Measurements from ENCODE around the gene DHDDS.
"Not testable (repeated sequence)": the region's sequence is repeated elsewhere in the genome, so short reads cannot be mapped to it uniquely, and the experiment has no call there.

Gene DHDDS

DNA sequence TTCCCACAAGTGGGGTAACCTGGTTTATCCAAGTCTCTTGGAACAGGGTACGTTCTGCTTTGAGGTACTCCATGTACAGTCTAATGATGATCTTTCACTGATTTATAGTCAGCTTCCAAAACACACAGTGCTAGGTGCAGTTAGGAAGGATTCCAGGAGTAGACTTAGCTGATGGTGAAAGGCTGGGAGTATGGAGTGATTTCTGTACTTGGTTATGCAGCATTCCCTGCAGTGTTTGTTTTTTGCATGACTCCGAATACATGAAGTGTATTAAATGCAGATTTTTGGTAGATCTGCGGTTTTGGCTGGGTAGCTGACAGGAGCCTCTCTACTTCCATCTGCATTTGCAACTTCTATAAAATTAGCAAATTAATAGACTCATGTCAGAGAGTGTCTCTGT, 43.9 kb downstream of the DHDDS start:
- DNase-seq (ENCODE audit: low read depth) = no peak

DNA sequence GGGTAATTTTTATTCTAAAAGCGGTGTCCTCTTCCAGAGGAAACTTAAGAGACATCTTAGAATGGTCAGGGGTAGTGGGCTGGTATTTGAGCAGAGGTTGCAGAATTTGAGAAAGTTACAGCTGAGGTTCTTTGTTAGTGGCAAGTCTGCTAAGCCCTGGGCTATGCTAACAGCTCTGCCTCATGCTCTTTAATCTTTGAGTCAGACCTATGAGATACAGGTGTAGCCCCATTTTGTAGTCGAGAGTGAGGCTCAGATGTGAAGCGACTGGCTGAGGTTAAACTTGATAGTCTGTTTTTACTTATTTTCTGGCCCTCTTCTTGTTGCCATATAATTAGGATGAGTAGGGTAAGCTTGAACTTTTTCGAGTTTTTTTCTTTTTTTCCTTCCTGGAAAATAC, 44.8 kb downstream of the DHDDS start:
- no peak for DNase-seq (ENCODE audit: low read depth)

DNA sequence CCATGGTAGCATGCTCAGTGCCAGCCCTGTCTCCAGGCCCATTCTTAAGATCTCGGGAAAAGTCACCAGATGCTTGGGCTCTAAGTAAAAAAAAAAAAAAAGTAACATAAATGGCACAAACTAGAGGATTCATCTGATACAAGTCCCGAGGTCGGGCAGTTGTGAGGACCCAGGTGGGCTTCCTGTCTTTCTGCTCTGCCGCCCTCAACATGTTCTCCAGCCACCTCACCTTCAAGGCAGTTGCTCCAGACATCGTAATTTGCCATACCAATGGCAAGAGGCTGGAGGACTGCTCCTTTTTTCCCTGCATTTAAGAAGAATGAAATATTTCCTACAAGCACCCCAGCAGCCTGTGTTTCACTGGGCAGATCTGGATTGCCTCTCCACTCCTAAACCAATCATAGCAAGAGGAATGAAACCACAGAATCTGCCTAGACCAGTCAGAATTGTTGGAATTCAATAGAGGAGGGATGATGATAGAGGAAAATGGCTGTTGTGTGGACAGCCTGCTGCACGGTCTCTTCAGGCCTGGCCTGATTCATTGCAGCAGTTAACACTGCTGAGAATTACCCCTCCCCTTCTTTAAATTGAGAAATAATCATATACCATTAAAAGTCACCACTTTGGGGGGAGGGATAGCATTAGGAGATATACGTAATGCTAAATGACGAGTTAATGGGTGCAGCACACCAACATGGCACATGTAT, 45.5 kb downstream of the DHDDS start:
- no peak for DNase-seq (ENCODE audit: low read depth)

DNA sequence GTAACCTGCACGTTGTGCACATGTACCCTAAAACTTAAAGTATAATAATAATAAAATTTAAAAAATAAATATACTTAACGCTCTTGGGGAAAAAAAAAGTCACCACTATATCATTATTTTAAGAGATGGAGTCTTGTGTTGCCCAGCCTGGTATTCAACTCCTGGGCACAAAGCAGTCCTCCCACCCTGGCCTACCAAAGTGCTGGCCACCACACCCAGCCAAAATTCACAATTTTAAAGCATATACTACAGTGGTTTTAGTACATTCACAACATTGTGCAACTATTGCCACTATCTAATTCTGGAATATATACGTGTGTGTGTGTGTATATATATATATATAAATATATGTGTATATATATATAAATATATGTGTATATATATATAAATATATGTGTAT, 46.0 kb downstream of the DHDDS start:
- no peak for DNase-seq (ENCODE audit: low read depth)

DNA sequence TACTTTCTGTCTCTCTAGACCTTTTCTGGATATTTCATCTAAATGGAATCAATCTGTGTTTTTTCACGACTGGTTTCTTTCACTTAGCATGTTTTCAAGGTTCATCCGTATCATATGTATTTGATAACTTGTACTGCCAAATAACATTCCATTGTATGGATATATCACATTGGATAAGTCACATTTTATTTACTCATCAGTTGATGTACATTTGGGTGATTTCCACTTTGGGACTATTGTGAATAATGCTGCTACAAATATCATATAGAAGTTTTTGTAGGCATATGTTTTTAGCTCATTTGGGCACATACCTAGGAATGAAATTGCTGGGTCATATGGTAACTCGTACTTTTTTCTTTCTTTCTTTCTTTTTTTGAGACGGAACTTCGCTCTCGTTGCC, 46.9 kb downstream of the DHDDS start:
- DNase-seq (ENCODE audit: low read depth) = no peak

DNA sequence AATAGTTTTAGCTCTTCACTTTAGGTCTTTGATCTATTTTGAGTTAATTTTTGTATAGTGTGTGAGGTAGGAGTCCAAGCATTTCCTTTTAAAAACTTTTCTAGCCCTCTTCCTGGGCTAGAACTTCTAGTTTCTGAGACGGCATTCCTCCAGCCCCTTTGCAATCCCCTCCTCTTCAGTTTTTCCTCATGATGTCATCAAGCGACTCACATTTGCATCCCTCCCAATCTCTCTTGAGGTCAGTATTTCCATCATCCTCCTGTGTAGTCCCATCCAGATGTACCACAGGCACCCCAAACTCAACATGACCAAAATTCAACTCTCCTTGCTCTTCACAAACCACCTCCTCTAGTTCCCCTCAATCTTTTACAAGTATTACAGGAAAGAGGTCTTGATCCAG, 50.8 kb downstream of the DHDDS start:
- DNase-seq (ENCODE audit: low read depth) = no peak

DNA sequence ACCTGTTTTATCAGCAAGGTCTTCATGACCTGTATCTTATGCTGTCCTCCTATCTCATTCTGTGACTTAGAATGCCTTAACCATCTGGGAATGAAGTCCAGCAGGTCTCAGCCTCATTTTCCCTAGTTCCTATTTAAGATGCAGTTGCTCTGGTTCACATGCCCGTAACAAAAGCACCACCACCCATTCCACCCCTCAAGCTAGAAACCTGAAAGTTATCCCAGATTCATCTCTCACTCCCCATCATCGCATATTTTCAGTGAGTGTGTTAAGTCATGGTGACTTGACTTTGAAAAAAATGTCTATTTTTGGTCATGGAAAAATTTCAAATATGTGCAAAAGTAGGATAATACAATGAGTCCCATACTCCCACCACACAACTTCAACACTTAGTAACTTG, 51.9 kb downstream of the DHDDS start:
- no peak for DNase-seq (ENCODE audit: low read depth)

DNA sequence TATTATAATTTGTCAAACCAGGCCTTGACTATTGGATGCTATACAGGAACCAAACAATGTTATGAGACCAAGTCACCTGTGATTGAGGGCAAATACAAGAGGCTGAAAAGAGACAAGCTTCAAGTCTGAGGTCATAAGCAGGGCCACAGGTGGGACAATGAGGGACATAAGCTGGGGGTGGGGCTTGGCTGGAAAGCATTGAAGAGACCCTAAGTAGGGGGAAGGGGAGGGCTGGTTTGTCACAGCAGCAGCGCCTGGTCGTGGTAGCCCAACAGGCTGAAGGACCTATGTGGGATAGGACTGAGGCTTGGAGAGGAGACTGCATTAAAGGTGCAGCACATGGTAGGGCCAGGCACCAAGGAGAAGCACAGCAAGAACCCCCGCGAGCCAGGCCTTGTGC, 58.0 kb downstream of the DHDDS start:
- no peak for DNase-seq (ENCODE audit: low read depth)

DNA sequence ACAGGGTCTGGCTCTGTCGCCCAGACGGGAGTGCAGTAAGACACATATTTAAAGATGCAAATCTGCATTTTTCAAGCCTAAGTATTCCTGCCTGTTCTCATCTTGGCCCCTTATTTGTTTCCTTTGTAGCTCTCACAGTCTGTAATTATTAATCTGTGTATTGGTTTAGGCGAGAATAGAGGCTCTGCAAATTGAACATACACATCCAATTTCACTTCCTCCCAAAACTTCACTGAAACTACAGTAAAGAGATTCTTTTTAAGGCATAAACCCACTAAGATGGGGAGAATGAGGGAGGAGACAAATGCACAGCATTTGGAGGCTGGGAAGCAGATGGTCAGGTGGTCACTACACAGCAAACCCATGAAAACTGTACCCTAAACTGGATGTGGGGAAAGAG, 61.1 kb downstream of the DHDDS start:
- DNase-seq (ENCODE audit: low read depth) = no peak

DNA sequence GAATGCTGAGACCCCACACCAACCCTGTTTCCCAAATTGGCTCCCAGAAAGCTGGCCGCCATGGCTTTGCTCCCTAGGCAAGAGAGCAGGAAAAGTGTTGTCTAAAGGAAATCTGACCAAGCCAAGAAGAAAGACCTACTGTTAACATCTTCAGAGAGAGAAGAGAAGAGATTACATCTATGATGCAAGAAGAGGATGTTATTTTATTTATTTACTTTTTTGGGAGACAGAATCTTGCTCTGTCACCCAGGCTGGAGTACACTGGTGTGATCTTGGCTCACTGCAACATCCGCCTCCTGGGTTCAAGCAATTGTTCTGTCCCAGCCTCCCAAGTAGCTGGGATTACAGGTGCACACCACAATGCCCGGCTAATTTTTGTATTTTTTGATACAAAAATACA, 61.8 kb downstream of the DHDDS start:
- no peak for DNase-seq (ENCODE audit: low read depth)

DNA sequence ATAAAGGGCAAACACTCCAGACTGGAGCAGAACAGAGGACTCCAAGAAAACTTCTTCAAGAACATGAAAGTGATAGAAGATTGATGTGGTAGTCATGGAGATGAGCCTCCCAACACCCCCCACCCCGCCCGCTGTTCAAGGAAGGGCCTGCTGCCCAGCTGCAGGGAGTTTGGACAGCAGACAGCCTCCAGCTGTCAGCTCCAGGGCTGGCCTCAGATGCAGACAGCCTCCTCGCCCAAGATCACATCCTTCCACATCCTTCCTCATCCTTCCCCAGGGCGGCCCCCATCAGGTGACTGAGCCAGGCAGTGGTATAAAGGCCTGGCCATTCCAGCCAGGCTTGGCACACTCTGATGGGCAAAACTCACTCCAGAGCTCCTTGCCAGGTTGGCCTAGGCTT, 64.7 kb downstream of the DHDDS start:
- no peak for DNase-seq (ENCODE audit: low read depth)

DNA sequence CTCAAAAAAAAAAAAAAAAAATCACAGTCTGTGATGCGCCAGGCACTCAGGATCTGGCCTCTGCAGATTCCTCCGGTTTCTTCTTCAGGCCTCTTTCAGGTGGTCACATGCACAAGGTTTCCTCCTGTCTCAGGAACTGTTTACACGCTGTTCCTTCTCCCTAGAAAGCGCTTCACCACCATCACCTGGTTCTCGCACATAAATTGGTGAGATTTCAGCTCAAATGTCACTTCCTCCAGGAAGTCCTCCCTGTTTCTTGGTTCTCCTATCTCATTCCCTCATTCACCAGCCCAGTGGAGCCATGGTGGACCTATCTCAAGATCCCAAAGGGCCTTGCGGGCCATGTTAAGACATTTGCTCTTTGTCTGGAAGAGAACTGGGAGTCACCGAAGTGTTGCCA, 66.8 kb downstream of the DHDDS start:
- no peak for DNase-seq (ENCODE audit: low read depth)

DNA sequence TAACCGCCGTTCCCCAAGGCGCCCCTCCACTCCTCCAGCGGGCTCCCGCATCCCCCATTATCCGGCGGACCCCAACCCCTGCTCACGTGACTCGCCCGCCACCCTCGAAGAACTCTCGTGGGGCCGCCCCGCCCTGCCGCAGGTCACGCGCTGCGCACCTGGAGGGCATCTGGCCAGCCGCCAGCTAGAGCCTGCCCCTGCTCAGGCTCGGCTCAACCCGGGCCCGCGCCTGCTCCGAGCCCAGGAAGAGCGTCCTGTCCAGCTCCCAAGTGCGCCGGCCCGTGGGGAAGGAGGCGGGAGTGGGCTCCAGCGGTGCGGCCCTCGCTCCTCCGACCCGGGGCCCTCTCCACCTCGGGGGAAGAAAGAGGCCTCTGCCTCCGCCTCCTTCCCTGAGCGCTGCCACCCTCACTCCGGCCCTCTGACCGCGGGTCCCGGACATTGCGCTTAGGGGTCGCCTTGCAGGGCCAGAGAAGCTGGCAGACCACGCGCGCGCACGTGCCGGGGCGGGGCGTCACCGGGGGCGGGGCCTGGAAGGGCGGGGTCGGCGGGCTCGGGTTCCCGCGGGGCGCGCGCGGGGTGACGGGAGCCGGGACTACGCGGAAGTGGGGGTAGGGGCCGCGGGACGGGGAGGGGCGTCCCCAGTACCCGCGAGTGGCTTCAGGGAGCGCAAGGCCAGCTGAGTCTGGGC, 68.5 kb downstream of the DHDDS start:
- DNase-seq (ENCODE audit: low read depth) = peak; percentile 81

DNA sequence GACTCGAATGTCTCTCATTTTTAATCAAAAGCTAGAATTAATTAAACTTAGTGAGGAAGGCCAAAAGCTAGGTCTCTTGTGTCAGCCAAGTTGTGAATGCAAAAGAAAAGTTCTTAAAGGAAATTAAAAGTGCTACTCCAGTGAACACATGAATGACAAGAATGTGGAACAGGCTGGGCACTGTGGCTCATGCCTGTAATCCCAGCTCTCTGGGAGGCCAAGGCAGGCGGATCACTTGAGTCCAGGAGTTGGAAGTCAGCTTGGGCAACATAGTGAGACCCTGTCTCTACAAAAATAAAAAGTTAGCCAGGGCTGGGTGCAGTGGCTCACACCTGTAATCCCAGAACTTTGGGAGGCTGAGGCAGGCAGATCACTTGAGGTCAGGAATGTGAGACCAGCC, 78.6 kb downstream of the DHDDS start:
- not testable (repeated sequence) for DNase-seq (ENCODE audit: low read depth)

DNA sequence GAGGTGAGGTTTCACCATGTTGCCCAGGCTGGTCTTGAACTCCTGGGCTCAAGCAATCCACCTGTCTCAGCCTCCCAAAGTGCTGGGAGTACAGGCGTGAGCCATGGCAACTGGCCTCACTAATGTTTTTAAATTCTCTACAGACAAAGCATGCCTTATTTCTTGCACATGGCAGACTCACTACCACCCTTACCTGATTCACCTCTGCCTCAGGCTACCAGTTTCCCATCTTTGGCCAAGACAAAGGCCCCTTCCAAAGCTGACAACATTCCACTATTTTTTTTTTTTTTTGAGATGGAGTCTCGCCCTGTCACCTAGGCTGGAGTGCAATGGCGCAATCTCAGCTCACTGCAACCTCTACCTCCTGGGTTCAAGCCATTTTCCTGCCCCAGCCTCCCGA, 83.7 kb downstream of the DHDDS start:
- DNase-seq (ENCODE audit: low read depth) = not testable (repeated sequence)

DNA sequence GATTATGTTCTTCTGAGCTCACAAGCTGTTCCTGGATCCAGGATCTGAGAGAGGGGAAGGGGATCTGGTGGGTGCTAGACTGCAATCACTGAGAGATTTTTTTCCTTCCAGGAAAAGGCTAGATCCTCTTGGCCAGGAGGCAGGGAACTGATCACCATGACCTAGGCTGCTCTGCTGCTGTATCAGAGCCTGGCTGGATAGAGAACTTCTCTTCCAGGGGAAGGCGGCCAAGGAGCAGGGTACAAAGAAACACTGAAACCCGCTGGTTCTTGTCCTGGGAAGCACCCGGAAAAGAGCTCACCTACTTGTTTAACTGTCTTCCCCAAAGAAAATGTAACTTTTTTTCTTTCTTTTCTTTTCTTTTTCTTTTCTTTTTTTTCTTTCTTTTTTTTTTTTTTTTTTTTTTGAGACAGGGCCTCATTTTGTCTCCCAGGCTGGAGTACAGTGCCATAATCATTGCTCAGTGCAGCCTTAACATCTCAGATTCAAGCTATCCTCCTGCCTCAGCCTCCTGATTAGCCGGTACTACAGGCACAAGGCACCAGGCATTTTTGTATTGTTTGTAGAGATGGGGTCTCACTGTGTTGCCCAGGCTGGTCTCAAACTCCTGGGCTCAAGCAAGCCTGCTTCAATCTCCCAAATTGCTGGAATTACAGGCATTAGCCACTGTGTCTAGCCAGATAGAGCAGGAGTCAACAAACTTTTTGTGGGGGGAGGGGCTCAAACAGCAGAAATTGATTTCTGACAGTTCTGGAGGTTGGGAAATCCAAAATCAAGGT, 85.1 kb downstream of the DHDDS start:
- DNase-seq (ENCODE audit: low read depth) = no peak

DNA sequence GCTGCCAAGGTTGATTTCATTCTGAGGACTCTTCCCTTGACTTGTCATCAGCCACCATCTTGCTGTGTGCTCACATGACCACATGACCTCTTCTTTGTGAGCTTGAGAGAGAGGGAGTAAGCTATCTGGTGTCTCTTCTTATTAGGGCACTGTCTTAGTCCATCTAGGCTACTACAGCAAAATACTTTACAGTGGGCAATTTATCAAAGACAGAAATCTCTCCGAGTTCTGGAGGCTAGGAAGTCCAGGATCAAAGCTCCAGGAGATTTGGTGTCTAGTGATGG, 85.6 kb downstream of the DHDDS start:
- DNase-seq (ENCODE audit: low read depth) = no peak

DNA sequence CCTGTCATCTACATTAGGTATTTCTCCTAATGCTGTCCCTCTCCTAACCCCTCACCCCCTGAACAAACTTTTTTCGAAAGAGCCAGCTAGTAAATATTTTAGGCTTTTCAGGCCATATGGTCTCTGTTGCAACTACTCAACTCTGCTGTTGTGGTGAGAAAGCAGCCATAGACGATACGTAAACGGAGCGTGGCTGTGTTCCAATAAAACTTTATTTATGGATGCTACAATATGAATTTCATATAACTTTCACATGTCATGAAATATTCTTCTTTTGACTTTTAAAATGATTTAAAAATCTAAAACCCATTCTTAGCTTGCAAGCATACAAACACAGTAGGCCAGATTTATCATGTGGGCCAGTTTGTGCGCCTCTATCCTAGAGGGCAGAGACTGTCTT, 86.2 kb downstream of the DHDDS start:
- DNase-seq (ENCODE audit: low read depth) = no peak

DNA sequence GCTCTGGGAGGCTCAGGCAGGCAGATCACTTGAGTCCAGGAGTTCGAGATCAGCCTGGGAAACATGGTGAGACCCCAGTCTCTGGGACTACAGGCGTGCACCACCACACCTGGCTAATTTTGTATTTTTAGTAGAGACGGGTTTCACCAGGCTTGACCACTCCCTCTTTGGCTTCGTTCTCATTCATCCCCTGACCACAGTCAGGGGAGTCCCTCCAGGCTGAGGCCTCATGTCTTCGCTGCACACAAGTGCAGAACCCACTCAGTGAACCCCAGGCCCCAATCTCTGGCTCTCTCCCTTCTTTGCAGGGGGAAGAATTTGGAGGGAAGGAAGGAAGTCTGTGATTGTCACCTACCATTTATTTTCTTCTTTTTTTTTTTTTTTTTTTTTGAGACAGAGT, 88.2 kb downstream of the DHDDS start:
- DNase-seq (ENCODE audit: low read depth) = no peak
